Measurements from ENCODE around the gene TMEFF1. TPM values are rescaled to one million over a fixed set of nuclear protein-coding genes. Genes with fewer than 3 reads are reported as not detected.

The TMEFF1 gene
- total RNA-seq, 1 experiment from 2014 or later: 3.3 TPM

DNA sequence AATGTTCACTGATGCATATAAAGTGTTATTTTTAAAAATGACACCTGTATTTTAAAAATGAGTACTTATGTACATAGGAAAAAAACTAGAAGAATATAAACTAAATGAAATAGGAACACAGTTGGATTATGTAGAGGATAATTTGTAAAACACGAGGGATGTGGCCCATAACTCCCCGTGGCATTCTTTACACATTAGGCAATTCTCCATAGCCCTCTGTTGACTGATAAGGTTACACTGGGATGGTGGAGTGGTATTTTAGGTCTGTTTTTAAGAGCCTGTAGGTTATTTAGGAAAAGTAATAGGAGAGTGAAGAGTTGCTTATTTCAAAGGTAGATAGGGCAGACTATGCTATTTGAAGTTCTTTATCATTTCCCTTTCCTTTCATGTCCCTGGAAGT lies 106.7 kb downstream of the TMEFF1 start (continued):
- TF ChIP-seq, protein P1, sequence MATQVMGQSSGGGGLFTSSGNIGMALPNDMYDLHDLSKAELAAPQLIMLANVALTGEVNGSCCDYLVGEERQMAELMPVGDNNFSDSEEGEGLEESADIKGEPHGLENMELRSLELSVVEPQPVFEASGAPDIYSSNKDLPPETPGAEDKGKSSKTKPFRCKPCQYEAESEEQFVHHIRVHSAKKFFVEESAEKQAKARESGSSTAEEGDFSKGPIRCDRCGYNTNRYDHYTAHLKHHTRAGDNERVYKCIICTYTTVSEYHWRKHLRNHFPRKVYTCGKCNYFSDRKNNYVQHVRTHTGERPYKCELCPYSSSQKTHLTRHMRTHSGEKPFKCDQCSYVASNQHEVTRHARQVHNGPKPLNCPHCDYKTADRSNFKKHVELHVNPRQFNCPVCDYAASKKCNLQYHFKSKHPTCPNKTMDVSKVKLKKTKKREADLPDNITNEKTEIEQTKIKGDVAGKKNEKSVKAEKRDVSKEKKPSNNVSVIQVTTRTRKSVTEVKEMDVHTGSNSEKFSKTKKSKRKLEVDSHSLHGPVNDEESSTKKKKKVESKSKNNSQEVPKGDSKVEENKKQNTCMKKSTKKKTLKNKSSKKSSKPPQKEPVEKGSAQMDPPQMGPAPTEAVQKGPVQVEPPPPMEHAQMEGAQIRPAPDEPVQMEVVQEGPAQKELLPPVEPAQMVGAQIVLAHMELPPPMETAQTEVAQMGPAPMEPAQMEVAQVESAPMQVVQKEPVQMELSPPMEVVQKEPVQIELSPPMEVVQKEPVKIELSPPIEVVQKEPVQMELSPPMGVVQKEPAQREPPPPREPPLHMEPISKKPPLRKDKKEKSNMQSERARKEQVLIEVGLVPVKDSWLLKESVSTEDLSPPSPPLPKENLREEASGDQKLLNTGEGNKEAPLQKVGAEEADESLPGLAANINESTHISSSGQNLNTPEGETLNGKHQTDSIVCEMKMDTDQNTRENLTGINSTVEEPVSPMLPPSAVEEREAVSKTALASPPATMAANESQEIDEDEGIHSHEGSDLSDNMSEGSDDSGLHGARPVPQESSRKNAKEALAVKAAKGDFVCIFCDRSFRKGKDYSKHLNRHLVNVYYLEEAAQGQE (IDR thresholded peaks at IDR 0.05; ENCODE audit: low read depth): no peak
- TF ChIP-seq JUND (IDR thresholded peaks at IDR 0.05) (no peak), EZH2 (IDR thresholded peaks at IDR 0.05) (no peak), ZFX (IDR thresholded peaks at IDR 0.05) (no peak), RAD21 (IDR thresholded peaks at IDR 0.05; ENCODE audit: low read depth) (no peak)

DNA sequence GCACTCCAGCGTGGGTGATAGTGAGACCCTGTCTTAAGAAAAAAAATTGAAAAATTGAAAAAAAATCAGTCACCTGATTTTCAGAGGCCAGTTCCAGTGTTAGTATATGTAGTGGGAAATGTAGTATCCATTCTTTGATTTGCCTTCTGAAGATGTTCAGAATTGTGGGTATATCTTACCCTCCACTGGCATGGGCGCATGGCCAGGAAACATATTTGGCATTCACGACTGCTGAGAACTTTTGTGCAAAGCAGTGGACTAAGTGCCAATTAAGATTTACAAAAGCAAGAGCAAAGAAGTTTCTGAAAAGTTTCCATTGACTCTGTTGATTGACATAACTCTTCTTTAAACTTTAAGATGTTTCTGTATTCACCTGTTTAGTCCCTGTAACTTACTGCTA lies 107.3 kb downstream of the TMEFF1 start:
- Histone ChIP-seq H3K9ac (ENCODE audit: low read length) (no peak overlapping the region), H2AFZ (ENCODE audit: low read depth, low read length, poor library complexity, severe bottlenecking) (no peak overlapping the region), H3K27ac (ENCODE audit: low read depth, low read length) (no peak overlapping the region), H3K4me2 (ENCODE audit: low read length) (no peak overlapping the region), H4K20me1 (ENCODE audit: insufficient read depth) (no peaks in the 10 kb centered on the region), H3K36me3 (ENCODE audit: control insufficient read depth in 1 of 2, insufficient read depth in 2 of 2, low read length in 2 of 2) (no peaks in the 10 kb centered on the region), H3K27me3 (ENCODE audit: insufficient read depth, low read length) (no peaks in the 10 kb centered on the region), H3K79me2 (ENCODE audit: insufficient read depth, low read length) (no peaks in the 10 kb centered on the region), H3K9me3 (ENCODE audit: control insufficient read depth in 1 of 2, insufficient read depth in 1 of 2, low read depth in 1 of 2, low read length in 2 of 2) (no peaks in the 10 kb centered on the region), H3K4me3 (replicated peaks in 1 of 2; ENCODE audit: low read depth in 1 of 2, low read length in 2 of 2) (no peak overlapping the region), H3K4me1 (ENCODE audit: control insufficient read depth in 1 of 2, insufficient read depth in 2 of 2, low read length in 2 of 2) (peaks cover 0 to 9% of the 10 kb centered on the region in 2 experiments; a peak in 1 of 4 replicates), H3K9me2 (ENCODE audit: insufficient read depth) (no peaks in the 10 kb centered on the region)
- RAD21 ChIA-PET (ENCODE audit: low non-redundant PET in 1 of 2, low total read pairs in 2 of 2, uncharacterized antibody in 2 of 2, unreplicated experiment in 2 of 2): no interaction called here
- intact Hi-C loops (cut with micrococcal nuclease): no loop called here
- CTCF ChIA-PET: no interaction called here
- BruUV-seq (replicated peaks): no TSS peak
- POLR2A ChIA-PET: no interaction called here
- DNase-seq (ENCODE audit: low read depth, low spot score) (no peak), ATAC-seq (no peak)
- TF ChIP-seq POLR2A (IDR thresholded peaks at IDR 0.05; ENCODE audit: borderline replicate concordance, extremely low read depth, insufficient read depth, insufficient read length) (no peak), TCF7L2 (IDR thresholded peaks at IDR 0.05; ENCODE audit: borderline replicate concordance, extremely low read depth, insufficient read depth, insufficient read length) (no peak), CEBPB (IDR thresholded peaks at IDR 0.05; ENCODE audit: low read depth) (no peak), EZH2phosphoT487 (IDR thresholded peaks at IDR 0.05; ENCODE audit: borderline replicate concordance) (no peak), FOSL1 (IDR thresholded peaks at IDR 0.05; ENCODE audit: low read depth) (no peak), SRF (IDR thresholded peaks at IDR 0.05; ENCODE audit: low read depth) (no peak), RAD21 (IDR thresholded peaks at IDR 0.05; ENCODE audit: low read depth) (no peak)

Data from HCT116 (cell line).